NCI-H2081 (cell line): Measurements from ENCODE around the gene RPL22.

Experiments
- DNase-seq, 2 experiments: peaks; one replicate each; lab custom pipeline; 2025; lab: John Stamatoyannopoulos, UW

RPL22 gene

GRCh38 chr1:6171548-6172124, 27.8 kb downstream of the RPL22 start:
- DNase-seq: no peak

DNA sequence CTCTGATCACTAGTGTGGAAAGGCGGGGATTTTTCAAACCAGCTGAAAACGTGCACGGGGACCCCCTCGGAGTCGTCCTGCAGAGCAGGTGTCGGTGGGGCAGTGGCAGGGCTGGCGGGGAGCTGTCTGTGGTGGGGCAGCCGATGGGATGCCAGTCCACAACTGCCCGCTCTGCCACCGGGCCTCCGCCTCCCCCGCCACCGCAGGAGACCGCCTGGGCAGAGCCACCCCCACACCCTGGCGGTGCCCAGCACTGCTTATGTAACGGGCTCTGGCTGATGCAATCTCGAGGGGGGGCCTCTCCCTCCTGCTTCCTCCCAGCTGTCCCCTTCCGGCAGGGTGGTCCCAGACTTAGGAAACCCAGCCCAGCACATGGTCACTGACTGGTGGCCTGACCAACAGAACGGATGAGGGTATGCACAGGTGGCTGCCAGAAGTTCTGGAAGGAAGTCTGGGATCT, 28.6 kb downstream of the RPL22 start:
- DNase-seq: no peak

- DNase-seq: no peak
These were observed 29.2 kb downstream of the RPL22 start for GRCh38 chr1:6170116-6170741.

GRCh38 chr1:6168947-6169586, 30.3 kb downstream of the RPL22 start:
- no peak for DNase-seq

GRCh38 chr1:6167391-6168303, 31.7 kb downstream of the RPL22 start:
- DNase-seq: no peak

DNA sequence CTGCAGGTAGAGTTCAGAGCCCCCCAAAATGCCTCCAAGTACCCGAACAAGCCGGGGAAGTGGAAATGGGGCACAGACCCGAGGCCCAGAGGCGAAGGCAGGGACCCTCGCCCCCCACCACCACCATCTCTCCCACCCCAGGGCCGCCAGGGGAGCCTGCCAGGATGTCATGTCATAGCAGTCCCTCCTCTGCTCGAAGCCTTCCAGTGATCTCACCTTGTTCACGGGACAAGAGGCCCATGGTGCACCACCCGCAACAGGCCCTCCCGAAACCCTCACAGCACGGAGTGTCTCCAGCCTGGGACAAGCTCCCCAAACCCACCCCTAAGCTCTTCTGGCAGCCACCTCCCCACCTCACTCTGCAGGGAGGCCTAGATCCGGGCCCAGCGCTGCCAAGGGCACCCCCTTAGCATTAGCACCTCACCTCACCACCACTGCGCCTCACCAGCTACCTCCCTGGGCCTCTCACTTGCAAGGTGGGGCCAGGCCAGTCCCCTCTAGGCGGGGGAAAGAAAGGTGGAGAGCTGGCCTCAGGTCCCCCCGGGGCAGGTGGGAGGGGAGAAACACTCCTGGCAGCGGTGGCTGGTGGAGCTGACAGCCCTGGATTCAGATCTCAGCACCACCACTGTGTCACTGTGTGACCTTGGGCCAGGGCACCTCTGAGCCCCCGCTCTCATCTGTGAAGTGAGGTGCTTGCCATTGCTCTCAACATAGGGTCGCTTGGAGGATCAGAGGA, 32.6 kb downstream of the RPL22 start:
- no peak for DNase-seq

GRCh38 chr1:6166221-6166620, 33.2 kb downstream of the RPL22 start:
- DNase-seq: no peak

DNA sequence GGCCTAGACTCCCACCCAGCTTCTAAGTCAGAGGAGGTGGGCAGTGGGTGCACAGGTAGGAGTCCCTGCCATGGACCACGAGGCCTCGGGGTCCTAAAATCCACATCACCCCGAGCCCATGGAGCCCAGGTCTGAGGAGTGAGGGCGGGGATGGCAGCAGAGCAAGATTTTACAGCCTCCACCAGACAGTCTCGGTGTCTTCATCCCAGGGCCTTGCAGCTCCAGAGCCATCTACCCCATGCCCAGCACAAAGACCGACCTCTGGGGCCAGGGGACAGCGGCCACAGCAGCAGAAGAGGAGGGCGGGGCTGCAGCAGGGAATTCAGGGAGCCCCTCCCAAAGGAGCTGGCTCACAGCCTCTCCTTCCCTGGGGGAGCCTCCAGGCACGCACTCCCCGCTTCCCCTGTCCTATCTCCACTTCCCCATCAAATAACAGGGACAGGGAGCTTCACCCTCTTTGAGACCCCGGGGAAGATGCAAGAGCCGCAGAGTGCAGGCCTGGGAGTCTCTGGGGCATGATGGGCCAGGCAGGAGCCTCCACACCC, 33.9 kb downstream of the RPL22 start:
- no peak for DNase-seq

- no peak for DNase-seq
These were observed 34.4 kb downstream of the RPL22 start for GRCh38 chr1:6165027-6165426.

DNA sequence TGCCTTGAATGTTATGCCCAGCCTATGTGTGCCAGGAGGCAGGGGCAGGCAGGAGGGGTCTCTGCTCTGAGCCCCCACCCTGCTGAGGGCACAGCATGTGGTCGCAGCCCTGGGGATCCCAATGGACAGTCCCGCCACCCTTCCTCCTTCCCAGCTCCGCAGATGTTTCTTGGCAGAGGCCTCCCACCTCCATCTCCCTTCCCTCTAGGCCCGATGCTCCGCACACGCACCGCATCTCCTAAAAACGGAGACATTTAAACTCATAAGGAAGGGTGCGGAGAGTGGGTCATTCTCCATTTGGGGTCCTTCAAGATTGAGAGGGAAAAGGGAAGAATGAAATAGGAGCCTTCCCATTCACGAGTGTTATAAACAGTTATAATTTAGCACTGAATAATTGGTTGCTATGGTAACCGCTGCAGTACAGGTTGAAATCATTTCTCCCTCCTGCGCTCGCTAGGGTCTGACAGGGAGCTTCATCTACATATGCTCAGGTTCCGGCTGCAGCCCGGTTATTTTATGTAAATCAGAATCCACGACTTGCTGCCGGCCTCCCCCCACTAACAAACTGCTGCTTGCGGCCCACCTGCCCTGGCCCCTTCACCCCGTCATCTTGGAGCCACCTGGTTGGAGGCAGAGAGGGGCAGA, 35.3 kb downstream of the RPL22 start:
- no peak for DNase-seq

DNA sequence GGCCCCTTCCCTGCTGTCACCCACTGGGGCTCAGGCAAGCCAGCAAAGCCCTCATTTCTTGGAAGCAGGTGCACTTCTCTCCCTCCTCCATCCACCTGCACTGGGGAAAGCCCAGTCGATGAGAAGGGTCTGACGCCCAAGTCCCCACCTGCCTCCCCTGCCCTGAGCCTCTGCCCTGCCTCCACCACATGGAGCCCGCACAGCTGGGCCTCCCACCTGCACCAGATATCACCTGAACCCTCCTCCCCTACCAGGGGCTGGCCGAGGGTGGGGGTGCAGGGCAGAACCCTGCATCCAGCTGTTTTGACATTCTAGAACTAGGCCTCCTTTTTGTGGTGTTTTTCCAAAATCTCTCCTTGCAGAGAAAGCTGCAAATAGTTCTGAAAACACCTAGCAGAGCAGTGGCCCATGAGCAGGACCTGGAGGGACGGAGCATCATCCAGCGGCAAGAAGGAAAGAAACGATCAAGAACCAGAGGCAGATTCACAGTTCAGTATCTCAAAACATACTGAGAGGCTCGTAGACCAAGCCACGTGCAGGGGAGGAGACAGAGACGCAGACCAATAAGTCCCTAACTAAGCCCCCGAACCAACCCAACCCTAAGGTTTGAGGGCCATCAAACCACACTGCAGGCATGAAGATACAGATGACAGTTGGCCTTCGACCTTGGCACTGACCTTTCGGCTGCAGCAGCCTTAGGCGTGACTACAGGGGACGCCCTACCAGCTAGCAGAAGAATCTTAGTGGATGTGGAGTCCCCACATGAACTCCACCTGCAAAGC, 36.0 kb downstream of the RPL22 start:
- no peak for DNase-seq

GRCh38 chr1:6162773-6163172, 36.6 kb downstream of the RPL22 start:
- peak in 1 of 2 experiments; percentile 16 for DNase-seq

DNA sequence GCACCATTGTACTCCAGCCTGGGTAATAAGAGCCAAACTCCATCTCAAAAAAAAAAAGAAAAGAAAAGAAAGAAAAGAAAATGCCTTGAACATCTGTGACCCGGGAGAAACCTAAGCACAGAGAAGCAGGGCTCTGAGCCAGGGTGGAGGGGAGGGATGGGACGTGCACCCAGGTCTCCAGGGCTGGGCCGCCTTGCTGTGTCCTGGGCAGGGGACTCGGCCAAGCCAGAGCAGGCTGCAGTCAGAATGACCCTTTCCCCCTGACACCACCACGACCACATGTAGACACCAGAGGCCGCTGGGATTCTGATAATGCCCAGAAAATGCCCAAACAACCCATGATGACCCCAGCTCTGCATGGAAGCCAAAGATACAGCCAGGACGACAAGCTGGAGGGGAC, 37.1 kb downstream of the RPL22 start:
- DNase-seq: no peak

- no peak for DNase-seq
These were observed 41.2 kb downstream of the RPL22 start for GRCh38 chr1:6158181-6158580.

DNA sequence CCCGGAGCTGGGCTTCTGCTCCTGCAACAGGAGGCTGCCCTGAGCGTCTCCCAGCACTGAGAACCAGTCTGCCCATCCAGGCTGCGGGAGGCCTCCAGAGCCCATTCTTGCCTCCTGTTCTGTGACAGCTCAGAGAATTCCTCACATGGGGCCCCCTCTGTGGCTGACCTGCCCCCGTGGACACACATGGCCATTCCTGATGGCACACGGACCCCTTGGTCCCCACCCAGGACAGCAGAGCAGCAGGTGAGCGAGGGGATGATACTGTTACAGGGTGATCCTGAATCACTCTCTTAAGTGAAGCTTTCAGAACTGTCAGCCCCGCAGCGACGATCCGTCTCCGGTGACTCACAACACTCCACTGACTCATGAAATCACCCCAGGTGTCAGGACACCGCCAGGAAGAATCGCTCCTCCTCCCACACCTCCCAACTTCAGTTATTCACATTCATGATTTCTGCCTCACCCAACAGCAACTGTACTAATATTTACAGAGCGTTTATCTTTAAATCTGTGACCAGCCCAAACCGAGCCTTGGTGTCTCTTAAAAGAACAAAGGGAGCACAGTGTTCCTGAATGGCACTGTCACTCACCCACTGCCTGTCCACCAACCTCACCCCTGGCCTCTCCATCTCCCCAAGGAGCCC, 41.7 kb downstream of the RPL22 start:
- peak; percentile 85 to 92 for DNase-seq

GRCh38 chr1:6157132-6157527, 42.3 kb downstream of the RPL22 start:
- DNase-seq: no peak

DNA sequence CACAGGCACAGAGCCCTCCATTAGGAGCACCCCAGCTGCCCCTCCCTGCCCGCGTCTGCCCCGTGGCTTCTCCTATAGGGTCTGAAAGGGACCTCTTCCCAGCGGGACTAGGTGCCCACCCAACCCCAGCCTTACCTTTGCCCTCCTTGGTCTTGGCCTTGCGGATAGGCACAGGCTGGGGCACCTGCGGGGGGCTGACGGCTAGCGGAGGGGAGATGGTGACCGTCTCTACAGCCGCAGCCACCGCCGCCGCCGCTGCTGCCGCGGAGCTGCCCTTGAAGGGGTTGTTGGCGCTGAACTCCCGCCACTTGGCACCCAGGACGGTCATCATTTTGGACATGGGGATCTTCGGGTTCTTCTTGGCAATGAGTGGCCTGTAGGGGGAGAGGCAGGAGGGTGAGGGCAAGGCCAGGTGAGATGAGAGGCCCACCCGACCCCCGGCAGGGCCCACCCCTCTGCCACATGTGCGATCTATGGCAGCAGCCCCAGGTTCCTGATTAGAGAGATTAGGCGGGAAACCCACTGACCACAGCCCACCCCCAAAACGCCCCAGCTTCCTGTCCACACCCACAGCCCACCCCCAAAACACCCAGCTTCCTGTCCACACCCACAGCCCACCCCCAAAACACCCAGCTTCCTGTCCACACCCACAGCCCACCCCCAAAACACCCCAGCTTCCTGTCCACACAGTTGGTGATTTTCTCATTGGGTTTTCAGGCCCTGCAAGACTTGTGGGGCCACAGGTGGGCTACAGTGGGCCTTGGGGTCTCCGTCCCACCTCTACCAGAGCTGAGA, 44.7 kb downstream of the RPL22 start:
- no peak for DNase-seq

DNA sequence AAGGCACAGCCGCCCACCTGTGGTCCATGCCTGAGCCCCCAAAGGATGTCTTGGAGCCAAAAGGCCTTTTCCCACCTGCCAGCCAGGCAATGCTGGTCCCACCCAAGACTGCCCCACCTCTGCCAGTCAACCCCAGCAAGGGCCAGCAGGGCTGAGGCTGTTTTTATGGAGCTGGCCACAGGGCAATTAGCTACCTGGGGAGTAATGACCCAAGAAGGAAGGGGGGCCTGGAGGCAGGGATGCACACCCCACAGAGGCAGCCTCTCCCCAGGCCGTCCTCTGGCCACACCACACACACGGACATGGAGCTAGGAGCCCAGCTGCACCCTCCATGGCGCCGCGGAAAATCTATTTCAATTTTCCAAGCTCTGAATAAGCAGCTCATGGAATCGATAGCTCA, 46.5 kb downstream of the RPL22 start:
- no peak for DNase-seq

- DNase-seq: no peak
These were observed 47.2 kb downstream of the RPL22 start for GRCh38 chr1:6152181-6152580.
